ENCODE measurements around the gene SIPA1L3. TPM values are rescaled to one million over a fixed set of nuclear protein-coding genes. Genes with fewer than 3 reads are reported as not detected.

Gene SIPA1L3
- total RNA-seq, 6 experiments from 2014 or later, result 9.1 to 20.4 (median 14.9) TPM

DNA sequence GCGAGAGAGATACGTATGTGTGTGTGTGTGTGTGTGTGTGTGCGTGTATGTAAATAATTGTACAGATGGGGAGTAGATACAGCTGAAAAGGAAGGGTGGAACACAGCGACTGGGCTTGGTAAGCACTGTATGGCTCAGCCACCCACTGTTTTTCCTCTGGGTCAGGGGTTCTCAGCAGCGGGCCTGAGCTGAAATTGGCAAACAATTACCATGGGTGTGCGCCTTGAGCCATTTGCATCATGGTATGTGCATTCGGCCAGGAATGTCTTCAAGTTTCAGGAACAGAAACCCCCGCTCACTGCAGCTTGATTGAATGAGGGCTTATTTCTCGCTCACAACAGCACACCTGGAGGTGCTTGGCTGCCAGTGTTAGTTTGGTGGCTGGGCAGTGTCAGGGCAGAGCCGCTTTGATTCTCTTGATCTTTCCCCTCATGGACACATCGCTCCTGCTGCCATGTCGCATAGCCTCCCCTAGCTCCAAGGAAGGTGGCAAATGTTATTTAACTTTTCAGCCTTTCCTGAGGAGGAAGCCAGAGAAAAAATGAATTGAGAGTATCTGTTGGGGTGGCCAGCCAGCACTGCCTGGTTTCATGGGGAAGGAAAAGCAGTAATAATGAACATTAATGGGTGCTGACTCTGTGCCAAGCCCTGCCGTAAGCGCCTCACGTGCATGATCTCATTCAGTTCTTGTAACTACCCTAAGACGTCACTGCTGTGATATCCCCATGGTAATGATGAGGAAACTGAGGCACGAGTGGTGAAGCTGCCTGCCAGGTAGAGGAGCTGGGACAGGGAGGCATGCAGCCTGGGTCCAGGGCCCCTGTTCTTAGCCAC is 126.9 kb downstream of the SIPA1L3 start:
- Histone ChIP-seq H3K27ac (no peak overlapping the region), H3K4me3 (no peak overlapping the region), H3K36me3 (no peaks in the 10 kb centered on the region), H3K27me3 (no peaks in the 10 kb centered on the region), H3K4me1 (peaks cover 0 to 12% (median 5%) of the 10 kb centered on the region in 4 donors), H3K9me3 (no peaks in the 10 kb centered on the region)
- 62% methylated on average over 13 of the region's 17 CpGs for WGBS (ENCODE audit: insufficient coverage, low coverage, low lambda C conversion rate, missing lambda C conversion rate)
- intact Hi-C loops (cut with DNase I), result no loop called here
- no peak for DNase-seq
- ATAC-seq, result peak in 2 of 4 donors; percentile 15 to 28
- TF ChIP-seq POLR2A (IDR thresholded peaks at IDR 0.05), result no peak
- TF ChIP-seq, protein P1, sequence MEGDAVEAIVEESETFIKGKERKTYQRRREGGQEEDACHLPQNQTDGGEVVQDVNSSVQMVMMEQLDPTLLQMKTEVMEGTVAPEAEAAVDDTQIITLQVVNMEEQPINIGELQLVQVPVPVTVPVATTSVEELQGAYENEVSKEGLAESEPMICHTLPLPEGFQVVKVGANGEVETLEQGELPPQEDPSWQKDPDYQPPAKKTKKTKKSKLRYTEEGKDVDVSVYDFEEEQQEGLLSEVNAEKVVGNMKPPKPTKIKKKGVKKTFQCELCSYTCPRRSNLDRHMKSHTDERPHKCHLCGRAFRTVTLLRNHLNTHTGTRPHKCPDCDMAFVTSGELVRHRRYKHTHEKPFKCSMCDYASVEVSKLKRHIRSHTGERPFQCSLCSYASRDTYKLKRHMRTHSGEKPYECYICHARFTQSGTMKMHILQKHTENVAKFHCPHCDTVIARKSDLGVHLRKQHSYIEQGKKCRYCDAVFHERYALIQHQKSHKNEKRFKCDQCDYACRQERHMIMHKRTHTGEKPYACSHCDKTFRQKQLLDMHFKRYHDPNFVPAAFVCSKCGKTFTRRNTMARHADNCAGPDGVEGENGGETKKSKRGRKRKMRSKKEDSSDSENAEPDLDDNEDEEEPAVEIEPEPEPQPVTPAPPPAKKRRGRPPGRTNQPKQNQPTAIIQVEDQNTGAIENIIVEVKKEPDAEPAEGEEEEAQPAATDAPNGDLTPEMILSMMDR (IDR thresholded peaks at IDR 0.05), result no peak

DNA sequence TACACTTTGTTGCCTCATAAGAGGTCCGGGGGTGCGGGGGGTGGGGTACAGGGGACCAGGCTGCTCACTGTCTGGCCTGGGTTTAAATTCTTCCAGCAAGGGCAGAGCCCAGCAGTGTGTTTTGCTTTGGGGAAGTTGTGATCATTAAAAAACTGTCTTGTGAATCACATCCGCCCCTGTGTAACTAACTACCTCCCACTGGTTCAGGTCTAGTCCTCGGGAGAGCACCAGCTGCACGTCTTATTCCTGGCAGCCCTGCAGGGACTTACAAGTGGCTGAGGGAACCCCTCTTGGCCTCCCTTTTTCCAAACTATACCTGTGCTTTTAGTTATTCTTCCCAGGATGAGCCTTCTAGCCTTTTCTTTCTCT is 127.5 kb downstream of the SIPA1L3 start:
- no peaks in the 10 kb centered on the region for H3K9me3 ChIP-seq
- no peak overlapping the region for H3K4me3 ChIP-seq
- no peak overlapping the region for H3K27ac ChIP-seq
- peak in 1 of 4 donors; percentile 14 for ATAC-seq
- no peak for DNase-seq
- no peaks in the 10 kb centered on the region for H3K27me3 ChIP-seq
- intact Hi-C loops (cut with DNase I), result no loop called here
- 50% methylated on average over 2 of the region's 5 CpGs for WGBS (ENCODE audit: insufficient coverage, low coverage, low lambda C conversion rate, missing lambda C conversion rate)
- H3K36me3 ChIP-seq, result no peaks in the 10 kb centered on the region
- peaks cover 0 to 12% (median 5%) of the 10 kb centered on the region in 4 donors for H3K4me1 ChIP-seq
- TF ChIP-seq POLR2A (IDR thresholded peaks at IDR 0.05), result no peak
- TF ChIP-seq, protein P1 (IDR thresholded peaks at IDR 0.05), result no peak

DNA sequence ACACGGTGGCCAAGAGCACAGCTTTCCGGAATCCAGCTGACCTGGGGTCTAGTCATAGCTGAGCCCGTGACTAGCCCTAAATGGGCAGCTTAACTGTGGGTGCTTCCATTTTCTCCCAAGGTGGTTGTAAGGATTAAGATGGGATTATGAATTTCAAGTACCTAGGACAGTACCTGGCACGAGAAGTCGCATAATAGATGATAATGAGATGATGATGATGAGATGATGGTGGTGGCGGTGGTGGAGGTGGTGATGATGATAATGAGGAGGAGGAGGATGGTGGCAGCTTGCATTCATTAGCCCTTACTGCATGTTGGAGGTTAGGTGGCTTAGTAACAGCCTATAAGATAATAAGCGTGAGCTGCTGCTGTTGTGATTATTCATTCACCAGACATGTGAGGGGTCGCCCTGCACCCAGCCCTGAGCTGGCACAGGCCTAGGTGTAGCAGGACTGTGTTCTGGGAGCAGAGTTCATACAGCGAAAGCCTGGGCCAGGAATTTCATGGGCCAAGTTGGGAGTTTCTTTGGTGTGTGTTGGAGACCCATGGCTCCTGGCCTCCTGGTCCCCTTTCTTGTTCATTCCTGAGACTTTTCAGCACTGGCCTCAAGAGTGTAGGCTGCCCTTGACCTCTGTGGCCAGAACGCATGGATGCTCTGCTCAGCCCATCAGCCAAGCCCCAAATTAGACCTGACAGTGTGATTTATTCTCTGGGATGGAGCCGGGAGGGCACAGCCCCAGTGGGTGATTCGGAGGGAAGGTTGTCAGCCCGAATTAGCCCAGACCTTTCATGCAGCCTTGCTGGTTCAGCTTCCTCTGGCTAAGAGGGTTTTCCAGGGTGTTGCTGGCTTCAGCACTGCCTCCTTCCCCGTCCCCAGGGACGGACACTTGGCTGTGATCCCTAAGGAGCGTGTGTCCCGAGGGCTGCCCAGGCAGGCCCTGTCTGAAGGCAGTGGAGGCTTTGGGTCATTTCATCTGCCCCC is 128.8 kb downstream of the SIPA1L3 start:
- ATAC-seq, result peak in 2 of 4 donors; percentile 76 to 77
- Histone ChIP-seq H3K9me3 (no peaks in the 10 kb centered on the region), H3K27me3 (no peaks in the 10 kb centered on the region), H3K4me1 (peaks cover 0 to 12% (median 5%) of the 10 kb centered on the region in 4 donors), H3K4me3 (no peak overlapping the region), H3K36me3 (no peaks in the 10 kb centered on the region), H3K27ac (no peak overlapping the region)
- intact Hi-C loops (cut with DNase I), result no loop called here
- no peak for DNase-seq
- TF ChIP-seq POLR2A (IDR thresholded peaks at IDR 0.05), result no peak
- TF ChIP-seq, protein P1 (IDR thresholded peaks at IDR 0.05), result no peak
- WGBS (ENCODE audit: insufficient coverage, low coverage, low lambda C conversion rate, missing lambda C conversion rate), result 74% methylated on average over 8 of the region's 17 CpGs

DNA sequence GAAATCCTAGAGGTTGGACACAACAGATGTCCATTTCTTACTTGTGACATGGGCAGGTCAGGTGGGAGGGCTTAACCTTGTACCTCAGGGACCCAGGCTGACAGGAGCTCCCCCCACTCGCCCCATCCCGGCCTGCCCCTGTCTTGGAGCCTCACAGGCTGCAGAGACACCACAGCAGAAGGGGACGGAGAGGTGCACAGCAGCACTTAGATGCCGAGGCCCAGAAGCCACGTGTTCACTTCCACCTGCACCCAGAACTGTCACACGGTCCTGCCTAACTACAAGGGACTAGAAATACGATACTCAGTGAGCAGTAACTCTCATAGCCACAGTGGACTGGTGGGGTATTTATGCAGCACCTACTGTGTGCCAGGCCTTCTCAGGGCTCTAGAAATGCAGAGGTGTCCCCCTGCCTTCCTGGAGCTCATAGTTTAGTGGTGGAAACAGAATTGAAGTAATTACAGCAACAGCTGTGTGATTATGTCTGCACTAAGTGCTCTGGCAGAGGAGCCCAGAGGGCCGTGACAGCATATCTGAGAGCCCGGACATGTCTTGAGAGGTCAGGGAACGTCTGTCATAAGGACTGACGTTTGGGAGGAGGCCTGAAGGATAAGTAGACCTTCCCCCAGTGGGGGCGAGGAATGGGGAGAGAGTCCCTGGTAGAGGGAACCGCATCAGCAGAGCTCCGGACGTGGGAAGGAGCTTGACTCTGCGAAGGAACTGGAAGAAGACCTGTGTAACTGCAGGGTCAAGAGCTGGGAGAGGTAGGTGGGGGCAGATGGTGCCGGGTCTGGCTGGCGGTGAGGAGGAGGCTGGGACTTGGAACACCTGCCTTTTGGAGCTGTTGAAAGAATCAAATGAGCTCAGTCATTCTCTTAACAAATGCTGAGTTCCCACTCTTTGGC is 130.0 kb downstream of the SIPA1L3 start:
- DNase-seq (no peak), ATAC-seq (no peak)
- TF ChIP-seq, protein P1 (IDR thresholded peaks at IDR 0.05), result no peak
- no peak for TF ChIP-seq POLR2A (IDR thresholded peaks at IDR 0.05)
- intact Hi-C loops (cut with DNase I), result no loop called here
- 69% methylated on average over 14 of the region's 18 CpGs for WGBS (ENCODE audit: insufficient coverage, low coverage, low lambda C conversion rate, missing lambda C conversion rate)
- no peak overlapping the region for H3K4me3 ChIP-seq
- H3K27ac ChIP-seq, result no peak overlapping the region
- H3K4me1 ChIP-seq, result peaks cover 0 to 12% (median 5%) of the 10 kb centered on the region in 4 donors
- no peaks in the 10 kb centered on the region for H3K36me3 ChIP-seq
- H3K9me3 ChIP-seq, result no peaks in the 10 kb centered on the region
- H3K27me3 ChIP-seq, result no peaks in the 10 kb centered on the region
